Stimulated activated CD8-positive, alpha-beta memory T cell treated with anti-CD3 and anti-CD28 coated beads, Interleukin-15, amount 100 ng/mL, for 1 hour (primary cell): Measurements from ENCODE around the gene KIAA0753.

Source experiments
- DNase-seq: peaks from one replicate; pipeline ENCODE4 v3.0.0-alpha.2; 2020; ENCODE audit warnings: low read depth

The KIAA0753 gene

DNA sequence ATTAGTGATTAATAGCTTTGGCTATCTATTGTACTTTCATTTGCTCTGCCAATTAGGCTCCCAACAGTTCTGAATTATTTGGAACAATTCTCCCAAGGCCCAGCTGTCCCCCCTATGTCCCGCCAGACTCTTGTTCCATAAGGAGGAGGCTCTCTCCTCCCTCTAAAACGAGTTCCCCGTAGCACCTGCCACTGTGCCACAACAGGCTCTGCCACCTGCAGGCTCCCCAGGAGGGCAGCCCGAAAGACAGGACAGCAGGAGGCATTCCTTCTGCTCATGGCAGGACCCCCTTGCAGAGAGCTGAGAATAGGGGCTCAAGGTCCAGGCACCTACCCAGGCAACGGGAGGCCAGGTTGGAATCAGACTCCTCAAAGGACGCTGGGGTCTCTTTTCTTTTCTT, 93.2 kb downstream of the KIAA0753 start:
- DNase-seq = no peak

DNA sequence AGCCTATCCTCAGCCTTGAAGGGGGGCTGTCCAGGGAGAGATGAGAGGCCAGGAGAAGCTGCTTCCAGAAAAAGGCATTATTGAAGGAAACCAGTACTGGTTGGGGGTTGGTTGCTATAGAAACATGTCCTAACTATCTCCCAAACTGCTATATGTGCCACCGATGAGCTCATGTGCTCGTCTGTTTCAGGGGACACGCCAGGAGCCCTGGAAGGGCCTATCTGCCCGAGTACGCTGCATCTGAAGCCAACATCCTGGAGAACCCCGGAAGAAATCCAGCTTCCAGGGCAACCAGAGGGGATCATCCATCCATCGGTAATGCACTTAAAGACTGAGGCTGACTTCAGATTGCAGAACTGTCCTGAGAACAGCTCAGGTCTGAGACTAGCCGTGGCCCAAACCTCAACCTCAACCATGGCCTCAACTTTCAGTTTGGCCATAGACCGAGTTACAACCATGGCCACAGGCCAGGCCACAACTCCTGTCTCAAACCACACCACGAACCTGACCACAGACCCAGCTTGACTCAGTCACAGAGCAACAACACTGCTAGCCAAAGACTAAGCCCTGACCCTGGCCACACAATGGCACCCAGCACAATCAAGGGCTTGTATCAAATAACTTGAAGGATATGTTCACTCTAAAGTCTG, 94.3 kb downstream of the KIAA0753 start:
- DNase-seq = no peak

DNA sequence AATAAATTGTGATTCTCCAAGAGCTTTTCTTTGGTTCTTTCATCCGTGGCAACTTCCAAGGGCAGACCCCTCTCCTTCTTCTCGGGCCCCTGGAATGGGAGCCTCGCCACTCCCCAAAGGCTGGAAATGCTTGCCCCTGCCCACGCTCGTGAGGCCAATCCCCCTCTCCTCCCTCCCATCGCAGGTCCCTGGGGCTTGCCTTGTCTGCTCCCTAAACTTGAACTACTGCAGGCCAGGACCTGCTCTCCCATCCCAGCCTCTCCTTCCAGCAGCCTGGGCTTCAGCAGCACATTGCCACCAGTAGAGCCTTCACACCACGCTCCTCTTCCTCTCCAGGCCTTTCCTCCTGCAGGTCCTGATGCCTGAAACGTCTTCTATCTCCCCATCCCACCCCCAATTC, 95.2 kb downstream of the KIAA0753 start:
- no peak for DNase-seq

DNA sequence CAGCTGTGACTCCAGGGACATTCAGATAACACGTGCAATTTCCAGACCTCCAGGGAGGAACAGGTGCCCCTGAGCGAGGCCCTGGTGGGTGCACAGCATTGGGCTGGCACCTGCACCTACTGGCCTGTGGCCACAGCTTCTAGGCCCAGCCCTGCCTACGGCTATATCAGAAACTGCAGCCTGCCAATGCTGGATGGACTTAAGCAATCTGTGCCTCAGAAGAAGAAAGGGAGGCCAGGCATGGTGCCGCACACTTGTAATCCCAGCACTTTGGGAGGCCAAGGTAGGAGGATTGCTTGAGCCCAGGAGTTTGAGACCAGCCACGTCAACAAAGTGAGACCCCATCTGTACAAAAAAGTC, 96.5 kb downstream of the KIAA0753 start:
- no peak for DNase-seq

DNA sequence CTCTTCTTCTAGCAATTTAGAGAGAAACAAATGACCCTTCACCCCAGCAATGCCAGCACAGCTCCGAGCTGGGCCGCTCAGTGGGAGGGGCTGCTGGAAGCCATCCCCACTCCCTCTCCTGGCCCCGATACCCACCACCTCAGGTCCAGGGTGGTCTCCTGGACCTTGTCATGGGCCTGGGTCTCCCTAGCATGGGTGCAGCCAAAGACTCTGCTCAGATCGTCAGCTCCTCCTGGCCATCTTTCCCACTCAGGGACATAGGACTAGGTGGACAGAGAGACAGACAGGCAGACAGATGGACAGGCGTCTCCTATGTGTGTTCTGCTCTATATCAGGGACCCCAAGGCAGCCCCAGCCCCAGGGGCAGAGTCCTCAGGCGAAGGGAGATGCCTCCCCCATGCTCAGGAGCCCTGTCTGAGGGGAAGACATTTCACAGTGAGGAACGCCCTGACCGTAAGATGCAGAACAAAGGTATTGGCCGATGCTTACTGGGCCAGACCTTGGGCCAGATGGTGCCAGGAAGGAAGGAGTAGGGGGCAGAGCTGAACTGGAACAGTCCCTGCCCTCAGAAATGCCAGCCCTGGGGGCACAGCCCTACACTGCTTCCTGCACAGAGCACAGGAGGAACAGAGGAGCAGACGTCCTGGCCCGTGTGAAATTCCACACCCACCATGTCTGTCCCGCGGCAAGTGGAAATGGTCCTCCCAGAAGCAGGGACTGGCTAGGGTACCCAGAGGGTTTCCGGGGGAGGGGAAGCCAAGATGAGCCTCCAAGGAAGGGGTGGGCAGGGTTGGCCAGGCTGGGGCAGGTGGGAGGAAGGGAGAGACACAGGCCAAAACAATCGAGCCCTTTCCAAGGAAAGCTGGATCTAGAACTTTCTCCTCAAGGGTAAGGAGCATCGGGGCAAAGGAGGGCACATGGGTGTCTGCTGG, 97.2 kb downstream of the KIAA0753 start:
- DNase-seq = no peak

DNA sequence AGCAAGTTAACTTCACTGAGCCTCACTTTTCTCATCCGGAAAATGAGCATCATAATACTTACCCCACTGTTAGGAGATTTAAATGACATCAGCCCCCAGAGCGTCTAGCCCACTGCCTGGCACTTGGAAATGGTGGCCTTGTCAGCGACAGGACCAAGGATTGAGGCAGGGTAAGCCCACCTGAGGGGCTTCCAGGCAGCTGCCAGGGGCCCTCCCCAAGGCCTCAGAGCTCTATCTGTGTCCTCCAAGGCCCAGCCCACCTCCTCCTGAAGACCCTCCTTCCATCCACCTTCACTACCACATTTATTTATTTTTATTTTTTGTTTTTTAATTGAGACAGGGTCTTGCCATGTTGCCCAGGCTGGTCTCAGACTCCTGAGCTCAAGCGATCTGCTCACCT, 97.9 kb downstream of the KIAA0753 start:
- no peak for DNase-seq

DNA sequence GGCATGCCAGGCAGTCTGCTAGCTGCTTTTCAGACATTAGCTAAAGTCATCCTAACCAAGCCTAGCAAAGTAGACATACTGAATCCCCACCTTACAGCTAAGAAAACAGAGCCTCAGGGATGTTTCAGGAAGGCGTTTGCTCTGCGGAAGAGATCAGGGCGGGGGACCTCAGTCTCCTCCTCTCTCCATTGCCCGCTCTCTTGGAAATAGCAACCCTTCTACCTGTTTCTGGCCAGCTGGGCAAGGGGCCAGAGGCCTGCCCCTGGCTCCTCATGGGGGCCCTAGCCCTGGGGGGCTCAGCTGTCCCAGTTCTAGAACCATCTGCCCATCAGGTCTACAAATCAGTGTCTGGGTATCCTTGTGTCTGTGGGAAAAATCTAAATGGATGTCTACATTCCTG, 98.6 kb downstream of the KIAA0753 start:
- no peak for DNase-seq

DNA sequence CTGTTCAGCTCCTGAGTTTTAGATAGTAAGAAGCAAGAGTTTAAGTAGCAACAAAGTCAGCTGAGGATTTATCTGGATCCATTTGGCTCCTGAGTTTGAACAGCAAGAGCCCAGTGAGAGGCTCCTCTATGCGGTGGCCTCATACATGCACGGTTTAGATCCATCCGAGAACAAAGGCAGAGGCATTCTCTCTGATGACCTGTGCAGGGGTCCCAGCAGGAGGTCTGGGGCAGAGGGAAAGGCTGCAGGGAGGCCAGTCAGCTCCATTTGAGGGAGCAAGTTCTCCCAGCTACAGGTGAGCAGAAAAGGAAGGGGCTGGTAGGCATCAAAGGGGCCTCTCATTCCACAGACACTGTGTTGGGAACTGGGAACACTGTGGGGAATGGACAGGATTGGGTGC, 100.6 kb downstream of the KIAA0753 start:
- no peak for DNase-seq

DNA sequence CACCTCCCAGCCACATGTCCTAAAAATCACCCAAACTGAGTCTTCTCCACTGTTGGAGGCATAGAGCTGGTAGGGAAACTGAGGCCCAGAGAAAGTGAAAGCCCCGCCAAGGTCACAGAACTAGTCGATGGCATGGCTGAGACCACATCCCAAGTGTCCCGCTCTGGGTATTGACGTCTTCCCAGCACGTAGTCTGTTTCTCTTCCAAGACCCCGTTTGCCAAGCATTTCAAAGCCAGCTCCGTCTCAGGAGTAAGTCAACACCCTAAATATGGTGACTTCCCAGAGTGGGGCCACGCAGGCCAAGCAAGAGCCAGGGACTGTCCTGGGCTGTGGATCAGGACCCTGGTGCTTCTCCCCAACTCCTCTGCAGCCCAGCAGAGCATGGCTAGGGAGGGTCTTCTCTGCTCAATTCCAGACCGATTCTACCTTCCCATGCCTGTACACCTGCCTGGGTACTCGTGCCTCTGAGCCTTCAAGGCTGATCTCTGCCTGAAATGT, 103.9 kb downstream of the KIAA0753 start:
- no peak for DNase-seq

DNA sequence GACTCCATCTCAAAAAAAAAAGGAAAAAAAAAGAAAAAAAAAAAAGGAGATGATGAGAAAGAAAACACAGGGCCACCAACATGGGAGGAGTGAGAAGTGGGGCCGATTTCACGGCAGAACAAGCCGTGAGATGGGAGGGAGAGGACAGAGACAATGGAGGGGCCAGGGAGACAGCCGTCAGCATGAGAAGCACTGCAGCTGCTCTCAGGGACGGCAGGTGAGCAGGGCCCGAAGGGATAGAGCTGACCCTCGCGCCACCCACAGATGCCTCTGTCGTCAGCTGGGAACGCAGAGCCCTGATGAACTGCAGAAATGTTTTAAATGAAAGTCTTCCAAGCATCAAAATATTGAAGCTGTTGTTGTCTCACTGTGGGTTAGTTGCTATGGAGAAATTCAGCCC, 104.5 kb downstream of the KIAA0753 start:
- no peak for DNase-seq

DNA sequence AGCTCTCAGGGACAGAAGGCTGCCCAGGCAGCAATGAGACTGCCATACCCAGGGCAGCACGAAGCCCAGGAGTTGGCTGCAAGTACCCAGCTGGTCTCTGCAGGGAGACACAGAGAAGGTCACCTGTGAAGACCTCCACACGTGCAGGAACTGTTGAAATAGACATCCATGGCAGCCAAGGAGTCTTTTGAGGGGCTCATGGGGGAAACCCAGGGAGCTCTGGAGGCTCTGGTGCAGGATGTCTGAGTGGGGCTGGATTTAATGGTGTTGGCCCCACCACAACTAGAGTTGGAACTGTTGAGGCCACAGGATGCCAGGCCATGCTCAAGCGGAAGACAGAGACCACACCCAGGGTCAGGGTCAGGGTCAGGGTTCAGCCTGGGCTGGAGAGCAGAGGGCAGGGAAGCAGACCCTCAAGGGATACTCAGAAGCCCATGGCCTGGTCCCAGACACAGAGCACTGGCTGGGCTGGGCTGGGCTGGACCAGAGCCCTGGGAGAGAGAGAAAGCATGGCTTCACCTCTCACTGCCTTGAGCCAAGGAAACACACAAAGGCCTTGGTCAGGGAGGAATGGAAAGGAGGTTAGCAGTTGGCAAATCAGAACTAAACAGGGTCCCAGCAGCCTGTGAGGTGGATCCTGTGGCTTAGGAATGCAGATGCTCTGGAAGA, 105.5 kb downstream of the KIAA0753 start:
- no peak for DNase-seq

DNA sequence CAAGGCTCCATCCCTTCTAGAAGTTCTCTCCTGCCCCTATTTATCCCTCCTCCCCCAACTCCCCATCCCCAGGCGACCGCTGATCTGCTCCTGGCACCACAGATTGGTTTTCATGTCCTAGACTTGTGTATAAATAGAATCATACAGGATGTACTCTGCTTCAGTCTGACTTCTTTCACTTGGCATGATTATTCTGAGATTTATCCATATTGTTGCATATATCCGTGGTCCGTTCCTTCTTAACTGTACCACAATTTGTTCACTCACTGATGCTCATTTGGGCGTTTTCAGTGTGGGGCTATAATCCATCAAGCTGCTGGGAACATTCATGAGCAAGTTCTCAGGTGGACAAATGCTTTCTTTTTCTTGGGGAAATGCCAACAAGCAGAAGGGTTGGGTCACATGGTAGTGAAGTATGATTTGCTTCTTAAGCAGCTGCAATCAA, 108.0 kb downstream of the KIAA0753 start:
- no peak for DNase-seq

DNA sequence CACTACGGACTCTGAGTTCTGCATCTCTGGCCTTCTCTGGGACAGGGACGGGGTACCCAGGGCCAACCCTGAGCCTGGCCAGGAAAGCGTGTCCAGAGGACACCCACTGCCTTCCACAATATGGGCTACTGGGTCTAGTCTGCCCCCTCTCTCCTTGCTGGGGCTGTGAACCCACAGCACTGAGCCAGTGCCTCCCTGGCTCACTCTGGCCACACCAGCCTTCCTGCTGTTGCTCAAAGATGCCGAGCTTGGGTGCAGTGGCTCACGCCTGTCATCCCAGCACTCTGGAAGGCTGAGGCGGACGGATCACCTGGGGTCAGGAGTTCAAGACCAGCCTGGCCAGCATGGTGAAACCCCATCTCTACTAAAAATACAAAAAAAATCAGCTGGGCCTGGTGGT, 108.9 kb downstream of the KIAA0753 start:
- DNase-seq = no peak

DNA sequence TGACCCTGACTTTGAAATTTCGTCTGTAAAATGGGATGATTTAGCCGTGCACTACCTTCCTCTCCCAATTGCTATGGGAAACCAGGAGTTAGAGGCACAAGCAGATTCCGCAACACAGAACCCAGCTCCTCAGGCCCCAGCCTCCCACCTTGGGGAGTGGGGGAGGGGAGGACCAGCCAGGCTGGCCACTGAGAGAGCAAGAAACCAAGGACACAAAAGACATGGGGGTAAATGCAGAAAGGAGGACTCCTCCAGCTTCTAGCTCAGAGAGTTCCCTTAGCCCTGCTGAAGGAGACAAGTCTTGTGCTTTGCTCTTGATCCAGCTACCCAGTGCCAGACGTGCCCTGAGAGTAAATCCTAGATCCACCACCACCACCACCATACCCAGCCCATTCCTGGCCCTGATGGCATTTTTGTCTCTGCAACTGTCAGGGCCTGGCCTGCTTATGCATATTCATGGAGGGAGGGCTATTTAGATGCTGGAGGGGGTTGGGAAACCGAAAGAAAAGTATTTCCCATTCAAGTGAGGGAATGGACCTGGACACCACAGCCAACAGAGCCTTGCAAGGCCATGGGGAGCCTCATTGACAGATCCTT, 110.1 kb downstream of the KIAA0753 start:
- no peak for DNase-seq

DNA sequence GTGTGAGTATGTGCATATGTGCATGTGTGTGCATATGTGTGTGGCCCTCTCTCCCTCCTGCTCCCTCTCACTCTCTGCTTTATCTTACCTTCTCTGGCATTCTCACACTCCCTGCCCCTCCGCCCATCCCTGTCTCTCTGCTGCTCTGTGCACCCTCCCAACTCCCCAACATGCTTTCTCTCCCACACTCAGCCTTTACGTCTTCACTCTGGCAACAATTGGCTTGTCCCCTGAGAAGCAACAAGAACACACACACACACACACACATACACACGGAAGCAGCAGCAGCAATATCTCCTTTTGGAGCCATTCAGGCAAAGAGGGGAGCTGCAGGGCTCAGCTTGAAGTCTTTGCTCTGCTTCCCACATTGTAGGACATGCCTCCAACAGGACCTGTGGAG, 112.0 kb downstream of the KIAA0753 start:
- no peak for DNase-seq
